HG02884 (cell line): ENCODE data around the gene LBR.

ENCODE experiments used
- ATAC-seq: cut with Tn5 transposase; IDR thresholded peaks from one replicate; pipeline ENCODE4 v1.9.1; 2021; ENCODE audit warnings: mild to moderate bottlenecking, moderate library complexity; ENCODE audit not compliant: unreplicated experiment

LBR gene

DNA sequence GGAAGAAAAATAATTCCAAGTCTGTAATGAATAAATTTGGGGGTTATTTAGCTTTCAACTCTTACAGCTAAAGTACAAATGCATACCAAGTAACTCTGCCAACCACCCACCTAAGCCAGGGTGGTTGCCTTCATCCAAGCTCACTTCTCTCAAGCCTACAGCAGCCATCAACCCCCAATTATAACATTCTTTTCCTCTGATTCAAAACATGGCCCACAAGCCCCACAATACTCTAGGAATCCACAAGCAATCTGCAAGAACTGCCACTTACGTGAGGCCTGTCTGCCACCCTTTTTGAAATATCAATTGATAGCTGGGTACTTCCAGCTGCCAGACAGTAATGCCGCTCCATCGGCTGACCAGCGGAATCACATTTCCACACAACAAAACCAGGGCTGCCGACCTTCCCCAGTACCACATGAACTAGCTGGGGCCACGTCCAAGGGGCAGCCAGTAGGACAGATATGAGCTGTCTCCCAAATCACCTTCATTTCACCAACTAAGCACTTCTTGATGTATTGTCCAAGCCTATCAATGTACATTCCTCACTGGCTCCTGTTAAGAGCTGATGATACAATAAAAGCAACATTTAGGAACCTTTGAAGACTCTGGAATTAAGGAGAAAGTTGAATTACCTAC is 3.2 kb downstream of the LBR start:
- no peak for ATAC-seq

GRCh38 chr1:225423518-225423855 is 4.4 kb downstream of the LBR start:
- no peak for ATAC-seq

DNA sequence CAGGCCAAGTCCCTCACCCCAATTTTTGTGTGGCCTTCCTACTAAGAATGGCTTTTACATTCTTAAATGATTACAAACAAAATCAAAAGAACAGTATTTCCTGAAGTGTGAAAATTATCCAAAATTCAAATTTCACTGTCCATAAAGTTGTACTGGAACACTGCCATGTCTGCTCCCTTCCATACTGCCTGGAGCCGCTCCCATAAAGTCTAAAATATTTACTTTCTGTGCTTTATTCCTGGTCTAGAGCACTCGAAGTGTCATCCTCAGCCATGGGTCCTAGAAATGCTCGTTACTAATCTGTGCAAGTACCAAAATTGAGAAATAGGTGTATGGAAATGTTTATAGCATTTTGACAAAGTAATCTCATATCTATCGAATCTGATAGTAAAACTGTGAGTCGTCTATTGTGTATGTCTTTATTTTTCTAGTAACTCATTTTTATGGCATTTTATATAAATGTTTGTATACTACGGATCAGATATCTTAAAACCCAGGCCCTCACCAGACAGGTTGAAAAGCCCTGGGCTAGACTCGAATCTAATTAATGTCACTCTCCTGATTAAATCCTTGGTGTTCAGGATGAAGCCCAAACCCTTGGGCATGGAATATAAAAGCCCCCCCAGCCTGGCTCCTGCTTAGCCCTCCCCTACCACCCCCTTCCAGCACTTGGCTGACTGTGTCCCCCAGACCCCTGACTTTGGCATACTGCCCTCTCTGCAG is 4.9 kb downstream of the LBR start:
- ATAC-seq: no peak

DNA sequence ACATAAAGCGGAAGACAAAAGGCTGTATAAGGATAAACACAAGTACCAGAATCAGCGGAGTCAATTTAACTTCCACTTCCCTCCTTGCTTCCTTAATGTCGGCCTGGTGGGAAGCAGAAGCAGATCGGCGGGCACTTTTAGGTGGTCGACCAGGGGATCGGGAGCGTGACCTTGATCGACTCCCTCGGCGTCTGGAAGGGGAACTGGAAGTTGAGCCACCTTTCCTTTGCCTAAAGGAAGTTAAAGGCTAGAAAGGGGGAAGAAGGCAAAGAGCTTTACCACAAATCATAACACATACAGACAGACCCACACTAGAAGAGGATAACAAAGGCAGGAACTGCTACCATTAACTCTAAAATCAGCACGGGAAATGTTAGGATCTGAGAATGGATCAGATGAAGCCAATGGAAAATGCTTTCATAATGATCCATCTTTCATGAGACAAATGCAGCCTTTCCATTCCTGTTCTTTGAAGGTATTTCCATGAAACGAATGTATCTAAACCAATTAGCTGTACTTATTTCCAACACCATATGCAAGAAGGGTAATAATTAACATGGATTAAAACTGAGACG is 5.7 kb downstream of the LBR start:
- ATAC-seq: no peak

GRCh38 chr1:225418598-225418997 is 9.2 kb downstream of the LBR start:
- ATAC-seq: no peak

GRCh38 chr1:225418059-225418458 is 9.8 kb downstream of the LBR start:
- no peak for ATAC-seq

- no peak for ATAC-seq
These were observed 11.7 kb downstream of the LBR start for GRCh38 chr1:225415967-225416745.

DNA sequence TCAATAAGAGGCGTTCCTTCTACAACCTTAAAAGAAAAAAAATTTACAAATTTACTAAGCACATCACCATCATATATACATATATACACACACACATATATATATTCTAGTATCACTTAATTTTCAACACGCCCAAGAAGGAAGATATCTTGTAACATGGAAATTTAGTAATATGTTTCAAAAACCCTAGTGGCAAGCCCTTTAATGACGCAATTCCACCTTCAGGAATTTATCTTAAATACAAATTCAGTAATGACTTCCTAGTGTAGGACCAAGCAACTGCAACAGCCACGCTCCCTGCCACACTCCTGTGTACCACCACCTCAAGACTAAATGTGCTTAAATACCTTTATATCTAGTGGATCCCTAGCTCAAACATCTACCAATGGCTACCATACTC is 12.5 kb downstream of the LBR start:
- ATAC-seq: no peak

GRCh38 chr1:225413708-225414375 is 14.0 kb downstream of the LBR start:
- ATAC-seq: no peak

- ATAC-seq: no peak
These were observed 15.0 kb downstream of the LBR start for GRCh38 chr1:225412803-225413351.

- ATAC-seq: no peak
These were observed 15.5 kb downstream of the LBR start for GRCh38 chr1:225412321-225412720.

DNA sequence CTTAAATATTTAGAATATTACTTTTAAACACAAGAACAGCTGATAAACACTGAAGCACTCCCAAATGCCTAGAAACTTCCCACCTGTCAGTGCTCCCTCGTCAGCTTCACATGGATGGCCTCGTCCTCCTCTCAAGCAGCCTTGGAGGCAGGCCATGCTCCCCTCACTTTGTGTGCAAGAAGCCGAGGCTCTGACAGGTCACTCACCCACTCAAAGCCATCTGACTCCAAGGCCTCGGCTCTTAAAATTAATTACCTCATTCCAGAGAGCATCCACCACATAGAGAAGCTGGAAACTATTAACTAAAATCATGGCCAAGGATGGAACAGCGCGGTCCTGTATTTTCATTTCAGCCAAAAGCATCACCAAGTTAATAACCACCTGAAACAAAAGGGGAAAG is 17.8 kb downstream of the LBR start:
- no peak for ATAC-seq

- ATAC-seq: no peak
These were observed 18.8 kb downstream of the LBR start for GRCh38 chr1:225409051-225409450.

DNA sequence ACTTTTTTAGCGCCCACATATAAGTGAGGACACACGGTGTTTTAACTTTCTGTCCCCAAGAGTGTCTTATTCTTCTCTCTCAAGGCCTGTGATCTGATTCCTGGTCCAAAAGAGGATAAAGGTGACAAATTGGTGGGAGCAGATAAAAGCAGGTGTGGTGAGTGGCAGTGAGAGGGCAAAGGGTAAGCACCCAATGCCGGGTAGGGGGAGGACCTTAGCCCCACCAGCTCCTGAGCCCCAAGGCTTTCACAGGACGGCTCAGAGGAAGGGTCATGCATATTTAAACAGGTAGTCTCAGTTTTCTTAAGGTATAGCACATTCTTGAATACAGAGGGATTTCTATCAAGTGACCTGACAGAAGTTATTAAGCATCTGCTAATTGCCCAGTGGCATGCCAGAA is 19.6 kb downstream of the LBR start:
- no peak for ATAC-seq

- no peak for ATAC-seq
These were observed 20.1 kb downstream of the LBR start for GRCh38 chr1:225407755-225408154.

DNA sequence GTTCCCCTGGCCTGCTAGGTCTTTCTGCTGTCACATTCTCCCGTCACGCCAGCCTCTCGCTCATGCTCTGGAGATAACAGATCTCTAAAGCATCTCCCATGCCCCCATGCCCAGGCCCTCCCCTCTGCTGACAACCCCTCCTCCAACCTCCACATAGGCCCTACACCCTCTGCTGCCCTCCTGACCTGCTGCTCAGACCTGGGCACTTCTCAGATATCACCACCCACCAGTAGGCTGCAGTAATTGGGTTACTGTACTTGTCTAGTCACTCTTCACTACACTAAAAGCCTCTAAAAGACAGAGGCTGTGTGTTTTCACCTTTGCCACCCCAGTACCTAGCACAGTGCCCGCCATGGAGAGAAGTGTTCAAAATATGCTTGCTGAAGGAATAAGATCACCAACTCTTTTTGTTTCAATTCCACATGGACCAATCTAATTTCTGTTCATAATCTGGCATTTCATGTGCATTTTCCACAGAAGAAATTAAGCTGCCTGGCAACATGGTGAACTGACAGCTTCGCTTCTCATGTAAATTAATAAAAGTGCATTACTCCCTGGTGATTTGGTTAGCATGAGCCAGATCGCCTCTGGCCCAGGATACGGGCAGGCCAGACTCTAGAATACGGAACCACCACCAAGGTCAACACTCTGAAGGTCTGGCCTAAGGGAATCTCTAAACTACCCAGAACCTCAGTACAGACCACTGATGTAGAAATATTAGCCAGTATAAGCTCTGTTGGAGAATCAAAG is 20.7 kb downstream of the LBR start:
- ATAC-seq: no peak

- ATAC-seq: no peak
These were observed 26.9 kb downstream of the LBR start for GRCh38 chr1:225400968-225401367.

DNA sequence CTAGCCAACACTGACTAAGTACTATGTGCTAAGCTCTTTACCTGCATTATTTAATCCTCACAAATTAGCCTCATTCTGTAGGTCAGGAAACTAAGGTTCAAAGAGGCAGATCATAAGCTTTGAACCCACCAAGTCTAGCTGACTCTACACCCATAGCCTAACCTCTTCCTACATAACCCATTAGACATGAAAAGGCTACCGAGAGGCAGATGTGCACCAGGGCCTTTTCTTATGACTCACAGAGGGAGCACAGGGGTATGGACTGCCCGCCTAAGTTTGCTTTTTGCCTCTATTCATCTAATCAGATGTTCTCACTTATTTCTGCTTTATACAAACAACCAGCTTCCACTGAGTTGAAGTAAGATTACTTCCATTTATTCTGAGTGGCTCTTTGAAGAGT is 31.5 kb downstream of the LBR start:
- no peak for ATAC-seq

DNA sequence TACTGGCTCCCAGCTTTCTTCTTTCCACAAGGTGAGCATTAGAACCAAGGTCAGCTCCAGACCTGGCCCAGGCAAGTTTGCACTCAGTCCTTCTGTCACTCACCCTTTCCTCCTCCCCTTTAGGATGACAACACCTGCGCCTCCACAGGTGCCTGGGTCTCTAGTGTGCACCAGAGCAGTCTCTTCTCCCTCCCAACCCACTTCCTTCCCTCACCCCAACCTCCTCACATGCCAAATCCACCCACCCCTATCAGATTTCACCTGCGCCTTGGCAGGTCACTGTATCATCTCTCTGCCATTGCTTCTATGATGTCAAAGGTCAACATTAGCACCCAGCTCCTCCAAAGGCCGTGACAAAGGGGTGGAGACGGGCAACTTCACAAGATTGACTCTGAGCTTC is 38.0 kb downstream of the LBR start:
- ATAC-seq: no peak

- ATAC-seq: no peak
These were observed 39.5 kb downstream of the LBR start for GRCh38 chr1:225388372-225388771.
